Activated CD8-positive, alpha-beta memory T cell treated with anti-CD3 and anti-CD28 coated beads for 4 hours (primary cell): ENCODE measurements around the gene SLC48A1.
"Not testable (repeated sequence)": the region's sequence is repeated elsewhere in the genome, so short reads cannot be mapped to it uniquely, and the experiment has no call there.

ENCODE experiments used
- DNase-seq, 2 donors: peaks; one replicate each; pipeline ENCODE4 v3.0.0-alpha.2; 2020; ENCODE audit warnings: low read depth in 2 of 2

Gene SLC48A1

DNA sequence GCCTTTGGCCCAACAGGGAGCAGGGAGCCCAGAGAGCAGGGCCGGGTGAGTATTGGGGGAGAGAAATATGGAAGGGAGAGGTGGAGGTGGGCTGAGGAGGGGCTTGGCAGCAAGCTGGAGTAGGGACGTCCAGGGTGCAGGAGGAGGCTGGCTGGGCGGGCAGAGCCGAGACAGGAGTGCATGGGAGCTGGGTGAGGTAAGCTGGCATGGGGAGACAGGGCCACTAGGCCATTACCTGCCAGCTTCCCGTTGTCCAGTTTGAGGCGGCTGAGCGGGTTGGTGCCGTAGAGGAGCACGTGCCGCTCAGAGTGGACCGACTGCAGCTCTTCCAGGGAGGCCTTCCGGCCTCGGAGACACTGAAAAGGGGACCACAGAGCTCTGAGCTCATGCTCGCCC lies 18.3 kb downstream of the SLC48A1 start:
- DNase-seq = no peak

DNA sequence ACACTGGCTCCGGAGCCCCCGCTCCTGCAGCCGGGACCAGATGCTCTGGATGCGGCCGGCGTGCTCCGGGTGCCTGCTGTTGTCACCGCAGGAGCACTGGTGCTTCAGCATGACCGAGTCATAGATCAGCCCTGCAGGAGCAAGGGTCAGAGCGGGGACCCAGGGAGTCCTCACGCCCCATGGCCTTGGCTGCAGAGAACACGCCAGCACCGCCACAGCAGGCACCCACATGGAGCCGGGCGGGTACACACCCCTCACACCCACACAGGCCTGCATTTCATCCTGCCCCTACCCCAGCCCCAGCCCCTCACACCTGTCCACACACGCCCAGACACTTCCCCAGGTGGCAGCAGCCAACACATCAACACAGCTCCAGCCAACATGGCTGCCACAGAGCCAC lies 18.8 kb downstream of the SLC48A1 start:
- DNase-seq = no peak

DNA sequence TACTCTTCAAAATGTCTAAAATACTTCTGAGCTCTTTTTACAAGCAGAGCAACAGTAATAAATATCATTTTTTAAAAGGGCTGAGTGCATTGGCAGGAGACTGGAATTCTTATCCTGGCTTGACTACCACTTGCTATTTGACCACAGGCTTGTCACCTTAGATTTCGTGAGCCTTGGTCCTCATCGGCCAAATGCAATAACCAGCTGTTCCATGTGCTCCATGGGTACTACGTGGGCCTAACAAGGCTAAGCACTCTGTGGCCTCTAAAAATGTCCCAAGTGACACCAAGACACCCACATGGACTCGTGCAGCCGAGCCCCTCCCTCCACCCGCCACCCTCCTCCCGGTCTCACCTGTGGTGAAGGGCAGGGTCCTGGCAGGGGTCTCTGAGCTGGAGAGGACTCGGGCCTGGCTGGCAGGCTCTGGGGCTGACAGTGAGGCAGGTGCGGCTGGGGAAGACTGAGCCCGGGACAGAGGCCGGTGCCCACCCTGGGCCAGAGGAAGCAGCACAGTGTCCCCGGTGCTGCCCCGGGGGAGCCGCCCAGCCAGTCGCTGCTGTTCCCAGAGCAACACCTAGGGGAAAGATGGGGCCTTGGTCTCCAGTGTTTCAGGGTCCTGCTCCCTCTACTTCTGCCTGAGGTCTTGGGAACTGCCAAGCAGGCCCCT lies 20.1 kb downstream of the SLC48A1 start:
- no peak for DNase-seq

- DNase-seq = no peak
Measured at GRCh38 chr12:47794679-47795078, 21.6 kb downstream of the SLC48A1 start.

GRCh38 chr12:47795121-47795813 lies 22.2 kb downstream of the SLC48A1 start:
- no peak for DNase-seq

GRCh38 chr12:47795814-47796411 lies 22.9 kb downstream of the SLC48A1 start:
- DNase-seq = no peak

- no peak for DNase-seq
Measured at GRCh38 chr12:47797441-47797840, 24.4 kb downstream of the SLC48A1 start.

DNA sequence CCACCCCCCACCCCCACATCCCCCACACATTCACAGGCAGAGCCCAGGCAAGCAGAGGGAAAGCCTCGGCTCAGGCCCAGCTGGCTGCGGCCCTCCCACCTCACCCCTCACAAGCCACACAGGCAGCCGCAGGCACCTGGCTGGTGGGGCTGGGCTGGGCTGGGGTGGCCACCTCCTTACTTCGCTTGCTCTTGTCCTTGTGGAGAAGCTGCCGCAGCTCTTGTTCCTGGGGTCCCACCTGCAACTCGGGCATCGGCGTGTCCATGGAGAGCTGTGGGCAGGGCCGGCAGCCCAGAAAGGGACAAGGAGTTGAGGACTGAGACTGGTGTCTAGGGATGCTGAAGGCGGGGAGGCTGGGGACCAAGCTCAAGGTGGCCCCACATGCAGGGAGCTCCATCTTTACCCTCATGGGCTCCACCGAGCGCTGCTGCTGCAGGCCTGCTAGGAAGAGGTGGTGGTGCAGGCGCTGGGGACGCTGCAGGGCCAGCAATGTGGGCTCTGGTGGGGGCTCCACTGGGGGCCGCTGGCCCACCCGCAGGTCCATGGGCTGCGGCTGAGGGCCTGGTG lies 25.4 kb downstream of the SLC48A1 start:
- no peak for DNase-seq

DNA sequence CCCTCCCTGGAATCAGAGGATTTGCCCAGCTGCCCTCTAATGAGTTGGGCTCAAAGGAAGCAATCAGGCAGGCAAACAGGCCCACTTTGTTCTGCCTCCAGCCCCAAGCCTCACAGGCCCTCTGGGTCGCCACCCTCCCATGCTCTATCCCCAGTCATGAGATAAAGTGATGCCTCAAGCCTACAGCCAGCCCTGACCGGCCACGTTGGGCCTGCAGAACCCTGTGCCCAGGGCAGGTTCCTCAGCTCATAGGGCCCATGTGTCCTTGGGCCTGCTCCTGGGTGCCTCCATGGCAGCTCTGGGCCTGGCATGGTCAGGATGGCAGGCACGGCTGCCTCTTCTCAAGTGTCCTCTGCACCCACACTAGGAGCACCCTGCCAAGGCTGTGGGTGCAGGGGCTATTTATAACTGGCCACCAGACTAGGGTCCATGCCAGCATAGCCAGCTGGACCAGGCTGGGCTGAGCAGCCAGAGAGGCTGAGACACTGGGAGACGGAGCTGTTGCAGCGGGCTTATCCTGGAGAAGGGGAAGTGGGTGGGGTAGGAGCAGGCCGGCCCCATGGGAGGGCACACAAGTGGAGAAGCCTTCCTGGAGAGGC lies 26.4 kb downstream of the SLC48A1 start:
- DNase-seq = no peak

- no peak for DNase-seq
Measured at GRCh38 chr12:47800582-47800981, 27.5 kb downstream of the SLC48A1 start.

- no peak for DNase-seq
Measured at GRCh38 chr12:47801170-47801903, 28.3 kb downstream of the SLC48A1 start.

GRCh38 chr12:47801904-47802246 lies 28.8 kb downstream of the SLC48A1 start:
- no peak for DNase-seq

DNA sequence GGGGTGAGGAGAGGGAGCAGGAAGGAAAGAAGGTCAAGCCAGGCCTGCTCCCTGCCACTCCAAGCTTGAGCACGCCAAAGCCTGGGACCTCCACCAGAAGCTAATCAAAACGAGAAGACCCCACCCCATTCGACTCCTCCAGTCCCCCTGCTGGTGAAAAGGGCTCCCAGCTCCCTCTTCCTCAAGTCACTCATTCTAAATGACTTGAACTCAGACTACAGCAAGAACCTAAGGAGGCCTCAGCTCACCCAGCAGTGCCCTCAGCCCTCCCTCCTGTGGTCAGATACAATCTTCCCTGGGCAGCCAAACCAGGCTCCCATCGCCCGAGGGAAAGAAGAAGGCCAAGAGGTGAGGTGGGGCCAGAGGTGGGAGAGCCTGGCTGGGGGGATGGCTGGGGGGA lies 29.3 kb downstream of the SLC48A1 start:
- DNase-seq = no peak

- no peak for DNase-seq
Measured at GRCh38 chr12:47803191-47803875, 30.3 kb downstream of the SLC48A1 start.

- no peak for DNase-seq
Measured at GRCh38 chr12:47804171-47804570, 31.1 kb downstream of the SLC48A1 start.

- DNase-seq = no peak
Measured at GRCh38 chr12:47805417-47805816, 32.4 kb downstream of the SLC48A1 start.

DNA sequence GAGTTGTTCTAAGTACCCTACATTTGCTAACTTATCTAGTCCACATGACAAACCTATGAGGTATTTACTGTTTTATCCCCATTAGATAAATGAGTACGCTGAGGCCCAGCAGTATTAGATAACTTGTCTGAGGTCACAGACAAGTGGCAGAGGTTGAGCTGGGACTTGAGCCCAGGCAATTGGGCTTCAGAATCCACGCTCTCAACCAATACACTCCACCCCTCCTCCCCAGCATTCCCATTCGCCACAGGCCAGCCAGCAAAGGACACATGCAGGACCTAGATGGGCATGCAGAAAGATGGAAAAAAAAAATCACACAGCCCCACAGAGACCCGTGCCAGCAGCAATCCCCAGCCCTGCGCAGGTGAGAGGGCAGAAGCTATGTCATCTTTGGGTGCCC lies 34.3 kb downstream of the SLC48A1 start:
- no peak for DNase-seq

DNA sequence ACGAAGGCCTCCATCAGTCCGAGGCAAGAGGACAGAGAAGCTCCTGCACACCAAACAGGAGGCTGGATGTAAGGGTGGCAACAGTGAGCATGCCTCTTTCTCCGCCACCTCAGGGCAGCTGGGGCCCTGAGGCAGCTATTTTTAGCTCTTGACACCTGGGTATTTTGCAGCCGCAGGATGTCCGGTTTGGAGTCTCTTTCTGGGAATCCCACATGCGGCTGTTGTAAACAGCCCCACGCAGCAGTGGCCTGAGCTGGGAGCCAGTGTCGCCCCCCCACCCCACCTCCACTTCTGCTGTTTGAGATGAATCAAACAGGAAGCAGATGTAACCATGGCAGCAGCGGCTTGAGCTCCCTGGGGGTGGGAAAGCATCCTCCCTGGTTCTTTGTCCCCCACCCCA lies 35.0 kb downstream of the SLC48A1 start:
- peak; percentile 64 to 66 for DNase-seq

DNA sequence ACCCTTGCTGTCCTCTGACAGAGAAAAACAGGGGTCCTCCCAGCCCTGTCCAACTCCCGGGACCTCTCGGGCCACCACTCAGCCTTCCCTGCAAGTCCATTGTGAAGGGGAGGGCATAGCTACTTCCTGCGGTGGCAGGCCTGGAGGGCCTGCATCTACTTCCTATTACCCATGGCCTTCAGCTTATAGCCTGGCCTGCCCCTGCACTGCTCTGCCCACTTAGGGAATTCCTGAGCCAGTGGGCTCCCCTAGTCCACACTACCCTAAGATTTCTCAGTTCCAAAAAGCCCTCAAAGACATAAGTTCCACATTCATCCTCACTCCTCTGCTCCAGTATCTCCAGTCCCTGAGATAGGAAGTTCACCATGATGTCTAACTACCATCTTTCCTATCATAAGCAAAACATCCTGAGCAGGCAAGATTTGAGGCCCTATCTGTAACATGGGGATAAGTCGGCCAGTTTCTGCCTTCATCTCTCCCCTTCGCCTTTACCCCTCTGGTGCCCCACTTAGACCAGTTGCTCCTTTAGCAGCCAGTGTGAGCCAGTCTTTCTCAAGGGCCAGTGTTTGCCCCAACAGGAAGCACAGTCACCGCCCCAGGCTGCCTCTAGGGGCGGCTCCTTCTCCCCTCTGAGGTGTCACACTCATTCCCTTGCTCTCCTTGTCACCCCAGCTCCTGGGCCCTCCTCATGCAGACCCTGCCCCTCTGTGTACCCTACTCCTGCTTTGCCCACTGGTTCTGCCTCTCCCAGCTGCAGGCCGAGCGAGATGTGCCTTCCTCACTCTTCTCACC lies 35.7 kb downstream of the SLC48A1 start:
- DNase-seq = no peak

DNA sequence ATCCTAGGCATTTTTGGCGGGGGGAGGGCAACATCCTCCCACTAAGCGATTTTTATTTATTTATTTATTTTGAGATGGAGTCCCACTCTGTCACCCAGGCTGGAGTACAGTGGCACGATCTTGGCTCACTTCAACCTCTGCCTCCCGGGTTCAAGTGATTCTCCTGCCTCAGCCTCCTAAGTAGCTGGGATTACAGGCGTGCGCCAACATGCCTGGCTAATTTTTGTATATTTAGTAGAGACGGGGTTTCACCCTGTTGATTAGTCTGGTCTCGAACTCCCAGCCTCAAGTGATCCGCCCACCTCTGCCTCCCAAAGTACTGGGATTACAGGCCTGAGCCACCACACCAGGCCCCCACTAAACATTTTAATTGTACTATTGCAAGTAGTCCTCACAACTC lies 36.5 kb downstream of the SLC48A1 start:
- not testable (repeated sequence) for DNase-seq

DNA sequence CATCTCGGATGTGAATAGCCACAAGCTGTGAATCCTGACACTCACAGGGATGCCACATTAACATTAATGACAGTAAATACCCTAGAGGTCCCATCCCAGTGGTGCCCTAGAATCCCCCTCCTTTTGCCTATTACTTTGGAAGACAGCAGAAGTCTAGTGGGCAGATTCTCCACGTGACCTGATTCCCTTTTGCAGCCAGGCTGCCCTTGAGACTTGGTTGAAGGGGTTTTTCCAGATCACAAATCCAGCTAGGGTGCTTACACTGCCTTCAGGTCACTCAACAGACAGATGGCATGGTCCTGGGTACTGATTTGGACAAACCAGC lies 38.0 kb downstream of the SLC48A1 start:
- no peak for DNase-seq
